ENCODE measurements around the gene SNAPC1. TPM values are rescaled to one million over a fixed set of nuclear protein-coding genes. Genes with fewer than 3 reads are reported as not detected.
"Not testable (repeated sequence)": the region's sequence is repeated elsewhere in the genome, so short reads cannot be mapped to it uniquely, and the experiment has no call there.

The SNAPC1 gene
- total RNA-seq, 1 donor from 2014 or later: 1.3 TPM

DNA sequence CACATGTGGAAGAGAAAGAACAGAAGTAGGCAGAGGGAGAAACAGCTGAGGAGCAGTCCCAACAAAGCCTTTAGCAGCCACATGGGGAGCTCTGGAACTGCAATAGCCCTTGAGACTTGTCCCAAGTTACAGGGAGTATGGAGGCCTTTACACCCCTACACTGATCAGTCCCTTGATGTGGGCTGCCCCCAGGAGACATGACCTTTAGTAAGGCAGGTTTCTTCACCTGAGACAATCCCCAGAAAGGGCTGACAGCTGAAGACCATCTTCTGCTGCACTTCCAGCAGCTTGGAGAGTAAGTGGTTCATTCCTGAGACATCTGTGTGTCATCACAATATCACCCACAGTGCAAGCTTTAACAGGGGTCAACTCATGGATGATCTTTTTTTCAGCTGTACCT, 8.6 kb upstream of the SNAPC1 start:
- DNase-seq: no peak
- H3K27ac Mint-ChIP-seq (ENCODE audit: unreplicated experiment): no peak overlapping the region

GRCh38 chr14:61754627-61755381, 7.4 kb upstream of the SNAPC1 start:
- Mint-ChIP-seq H3K9me3 (ENCODE audit: unreplicated experiment) (peaks cover 6% of the 10 kb centered on the region), H3K27me3 (ENCODE audit: unreplicated experiment) (peaks cover 9% of the 10 kb centered on the region), H3K36me3 (ENCODE audit: unreplicated experiment) (no peaks in the 10 kb centered on the region), H3K4me3 (ENCODE audit: unreplicated experiment) (no peak overlapping the region), H3K27ac (ENCODE audit: unreplicated experiment) (no peak overlapping the region), H3K4me1 (ENCODE audit: low read depth, unreplicated experiment) (peaks cover 9% of the 10 kb centered on the region)
- TF ChIP-seq, protein P1, sequence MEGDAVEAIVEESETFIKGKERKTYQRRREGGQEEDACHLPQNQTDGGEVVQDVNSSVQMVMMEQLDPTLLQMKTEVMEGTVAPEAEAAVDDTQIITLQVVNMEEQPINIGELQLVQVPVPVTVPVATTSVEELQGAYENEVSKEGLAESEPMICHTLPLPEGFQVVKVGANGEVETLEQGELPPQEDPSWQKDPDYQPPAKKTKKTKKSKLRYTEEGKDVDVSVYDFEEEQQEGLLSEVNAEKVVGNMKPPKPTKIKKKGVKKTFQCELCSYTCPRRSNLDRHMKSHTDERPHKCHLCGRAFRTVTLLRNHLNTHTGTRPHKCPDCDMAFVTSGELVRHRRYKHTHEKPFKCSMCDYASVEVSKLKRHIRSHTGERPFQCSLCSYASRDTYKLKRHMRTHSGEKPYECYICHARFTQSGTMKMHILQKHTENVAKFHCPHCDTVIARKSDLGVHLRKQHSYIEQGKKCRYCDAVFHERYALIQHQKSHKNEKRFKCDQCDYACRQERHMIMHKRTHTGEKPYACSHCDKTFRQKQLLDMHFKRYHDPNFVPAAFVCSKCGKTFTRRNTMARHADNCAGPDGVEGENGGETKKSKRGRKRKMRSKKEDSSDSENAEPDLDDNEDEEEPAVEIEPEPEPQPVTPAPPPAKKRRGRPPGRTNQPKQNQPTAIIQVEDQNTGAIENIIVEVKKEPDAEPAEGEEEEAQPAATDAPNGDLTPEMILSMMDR (IDR thresholded peaks at IDR 0.05; ENCODE audit: partially characterized antibody, unreplicated experiment): no peak
- DNase-seq: no peak

More for the DNA sequence above, 8.6 kb upstream of the SNAPC1 start:
- H3K4me1 Mint-ChIP-seq (ENCODE audit: low read depth, unreplicated experiment): peaks cover 9% of the 10 kb centered on the region
- no peak overlapping the region for H3K4me3 Mint-ChIP-seq (ENCODE audit: unreplicated experiment)
- peaks cover 6% of the 10 kb centered on the region for H3K9me3 Mint-ChIP-seq (ENCODE audit: unreplicated experiment)
- H3K36me3 Mint-ChIP-seq (ENCODE audit: unreplicated experiment): no peaks in the 10 kb centered on the region
- peaks cover 5% of the 10 kb centered on the region for H3K27me3 Mint-ChIP-seq (ENCODE audit: unreplicated experiment)
- TF ChIP-seq, protein P1 (IDR thresholded peaks at IDR 0.05; ENCODE audit: partially characterized antibody, unreplicated experiment): no peak

GRCh38 chr14:61755382-61755742, 6.9 kb upstream of the SNAPC1 start:
- H3K4me1 Mint-ChIP-seq (ENCODE audit: low read depth, unreplicated experiment); DNase-seq; H3K27me3 Mint-ChIP-seq (ENCODE audit: unreplicated experiment); H3K9me3 Mint-ChIP-seq (ENCODE audit: unreplicated experiment); H3K27ac Mint-ChIP-seq (ENCODE audit: unreplicated experiment); H3K36me3 Mint-ChIP-seq (ENCODE audit: unreplicated experiment); H3K4me3 Mint-ChIP-seq (ENCODE audit: unreplicated experiment): not testable (repeated sequence)

DNA sequence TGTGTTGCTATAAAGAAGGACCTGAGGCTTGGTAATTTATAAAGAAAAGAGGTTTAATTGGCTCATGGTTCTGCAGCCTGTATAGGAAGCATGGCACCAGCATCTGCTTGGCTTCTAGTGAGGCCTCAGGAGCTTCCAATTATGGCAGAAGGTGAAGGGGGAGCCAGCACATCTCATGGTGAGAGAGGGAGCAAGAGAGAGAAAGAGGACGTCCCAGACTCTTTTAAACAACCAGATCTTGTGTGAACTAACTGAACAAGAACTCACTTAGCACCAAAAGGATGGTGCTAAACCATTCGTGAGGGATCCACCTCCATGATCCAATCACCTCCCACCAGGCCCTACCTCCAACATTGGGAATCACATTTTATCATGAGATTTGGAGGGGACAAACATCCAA, 6.1 kb upstream of the SNAPC1 start:
- H3K4me3 Mint-ChIP-seq (ENCODE audit: unreplicated experiment): no peak overlapping the region
- peaks cover 9% of the 10 kb centered on the region for H3K27me3 Mint-ChIP-seq (ENCODE audit: unreplicated experiment)
- H3K36me3 Mint-ChIP-seq (ENCODE audit: unreplicated experiment): no peaks in the 10 kb centered on the region
- peaks cover 6% of the 10 kb centered on the region for H3K4me1 Mint-ChIP-seq (ENCODE audit: low read depth, unreplicated experiment)
- H3K27ac Mint-ChIP-seq (ENCODE audit: unreplicated experiment): peak overlapping the region; percentile 48
- no peak for DNase-seq
- TF ChIP-seq, protein P1 (IDR thresholded peaks at IDR 0.05; ENCODE audit: partially characterized antibody, unreplicated experiment): no peak
- peaks cover 4% of the 10 kb centered on the region for H3K9me3 Mint-ChIP-seq (ENCODE audit: unreplicated experiment)

DNA sequence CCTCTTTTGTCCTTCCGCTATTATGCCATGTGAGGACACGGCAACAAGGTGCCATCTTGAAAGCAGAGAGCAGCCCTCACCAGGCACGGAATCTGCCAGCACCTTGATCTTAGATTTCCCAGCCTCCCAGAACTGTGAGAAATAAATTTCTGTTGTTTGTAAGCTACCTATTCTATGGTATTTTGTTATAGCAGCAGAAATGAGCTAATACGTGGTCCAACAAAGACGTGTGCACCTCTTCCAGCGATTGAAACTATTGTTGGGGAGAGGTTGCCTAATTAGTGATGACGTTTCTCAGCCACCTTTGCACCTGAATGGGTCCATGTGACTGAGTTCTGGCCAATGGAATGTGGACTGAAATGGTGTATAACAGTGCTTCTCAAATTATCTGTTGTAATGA, 2.3 kb upstream of the SNAPC1 start:
- no peak overlapping the region for H3K27ac Mint-ChIP-seq (ENCODE audit: unreplicated experiment)
- peaks cover 2% of the 10 kb centered on the region for H3K9me3 Mint-ChIP-seq (ENCODE audit: unreplicated experiment)
- no peak overlapping the region for H3K4me3 Mint-ChIP-seq (ENCODE audit: unreplicated experiment)
- no peaks in the 10 kb centered on the region for H3K36me3 Mint-ChIP-seq (ENCODE audit: unreplicated experiment)
- no peak for DNase-seq
- TF ChIP-seq, protein P1 (IDR thresholded peaks at IDR 0.05; ENCODE audit: partially characterized antibody, unreplicated experiment): no peak
- H3K4me1 Mint-ChIP-seq (ENCODE audit: low read depth, unreplicated experiment): peaks cover 9% of the 10 kb centered on the region
- H3K27me3 Mint-ChIP-seq (ENCODE audit: unreplicated experiment): peaks cover 8% of the 10 kb centered on the region

All from glutamatergic neuron (in vitro differentiated cells).